K562 (cell line): ENCODE data around the gene STK4.

Experiments used
- CTCF ChIP-seq, 3 experiments: IDR thresholded peaks in 2 of 3; conservative IDR thresholded peaks in 1 of 3; 2 replicates each; pipeline ENCODE4 v1.5.1; 2011 to 2012; ENCODE audit warnings: low read length in 3 of 3, mild to moderate bottlenecking in 3 of 3, control low read depth in 2 of 3, improper control_type of control experiment in 1 of 3, inconsistent platforms in 1 of 3, low read depth in 1 of 3, mixed read lengths in 1 of 3, moderate library complexity in 1 of 3; ENCODE audit not compliant: insufficient read depth in 2 of 3
- PML ChIP-seq: IDR thresholded peaks from 2 replicates; pipeline ENCODE4 v1.6.1; 2012; ENCODE audit warnings: low read length, inconsistent platforms
- POLR2A ChIP-seq: fragments of 450-650 bp; conservative IDR thresholded peaks from 2 replicates; pipeline ENCODE4 v1.6.1; 2016
- RAD21 ChIP-seq, 2 experiments: fragments of 250-450 bp in 1 of 2; fragments of 450-650 bp in 1 of 2; sonication (Bioruptor Pico) in 1 of 2; formaldehyde crosslinking in 1 of 2; IDR thresholded peaks in 1 of 2; conservative IDR thresholded peaks in 1 of 2; 2 replicates each; pipeline versions ENCODE4 v1.4.0 to v1.8.0; 2020 to 2022; ENCODE audit warnings: mild to moderate bottlenecking in 2 of 2, moderate library complexity in 1 of 2
- TBL1XR1 ChIP-seq, 2 experiments: IDR thresholded peaks; 2 replicates each; pipeline ENCODE4 v1.6.1; 2012; ENCODE audit warnings: improper control_type of control experiment in 2 of 2, low read length in 2 of 2, mild to moderate bottlenecking in 1 of 2
- TF ChIP-seq, protein P1 (sequence below): sonication (generic); formaldehyde crosslinking; IDR thresholded peaks from 2 replicates; pipeline ENCODE4 v1.8.0; 2022; ENCODE audit warnings: missing genetic modification reagents, mild to moderate bottlenecking, borderline replicate concordance

GRCh38 chr20:44962483-44962882, 3.8 kb upstream of the STK4 start:
- TF ChIP-seq TBL1XR1 (IDR thresholded peaks at IDR 0.05; ENCODE audit: low read length in 2 of 2): no peak
- no peak for TF ChIP-seq RAD21 (CRISPR knock-in tag; conservative IDR thresholded peaks at IDR 0.05 in 1 of 2, IDR thresholded peaks at IDR 0.05 in 1 of 2)
- TF ChIP-seq PML: no peak
- TF ChIP-seq CTCF (IDR thresholded peaks at IDR 0.05 in 2 of 3, conservative IDR thresholded peaks at IDR 0.05 in 1 of 3; ENCODE audit: insufficient read depth in 2 of 3, low read depth in 1 of 3, low read length in 3 of 3): no peak
- no peak for TF ChIP-seq POLR2A
- TF ChIP-seq, protein P1, sequence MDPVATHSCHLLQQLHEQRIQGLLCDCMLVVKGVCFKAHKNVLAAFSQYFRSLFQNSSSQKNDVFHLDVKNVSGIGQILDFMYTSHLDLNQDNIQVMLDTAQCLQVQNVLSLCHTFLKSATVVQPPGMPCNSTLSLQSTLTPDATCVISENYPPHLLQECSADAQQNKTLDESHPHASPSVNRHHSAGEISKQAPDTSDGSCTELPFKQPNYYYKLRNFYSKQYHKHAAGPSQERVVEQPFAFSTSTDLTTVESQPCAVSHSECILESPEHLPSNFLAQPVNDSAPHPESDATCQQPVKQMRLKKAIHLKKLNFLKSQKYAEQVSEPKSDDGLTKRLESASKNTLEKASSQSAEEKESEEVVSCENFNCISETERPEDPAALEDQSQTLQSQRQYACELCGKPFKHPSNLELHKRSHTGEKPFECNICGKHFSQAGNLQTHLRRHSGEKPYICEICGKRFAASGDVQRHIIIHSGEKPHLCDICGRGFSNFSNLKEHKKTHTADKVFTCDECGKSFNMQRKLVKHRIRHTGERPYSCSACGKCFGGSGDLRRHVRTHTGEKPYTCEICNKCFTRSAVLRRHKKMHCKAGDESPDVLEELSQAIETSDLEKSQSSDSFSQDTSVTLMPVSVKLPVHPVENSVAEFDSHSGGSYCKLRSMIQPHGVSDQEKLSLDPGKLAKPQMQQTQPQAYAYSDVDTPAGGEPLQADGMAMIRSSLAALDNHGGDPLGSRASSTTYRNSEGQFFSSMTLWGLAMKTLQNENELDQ (CRISPR knock-in tag): no peak
